Gastrocnemius medialis (tissue), 4 donors: ENCODE measurements around the gene PGA4.

Source experiments
- CTCF ChIP-seq, 5 experiments: fragments of 450-650 bp in 3 of 5; fragments of 200-600 bp in 2 of 5; sonication (generic) in 2 of 5; IDR thresholded peaks in 4 of 5; conservative IDR thresholded peaks in 1 of 5; 1 replicate in 4 of 5; 2 replicates in 1 of 5; pipeline ENCODE4 v1.5.1; 2016 to 2019; ENCODE audit warnings: antibody characterized with exemption in 5 of 5, mild to moderate bottlenecking in 3 of 5, moderate library complexity in 3 of 5
- POLR2A ChIP-seq, 2 donors: fragments of 450-650 bp; IDR thresholded peaks; one replicate each; pipeline ENCODE4 v1.6.1; 2017; ENCODE audit warnings: antibody characterized with exemption in 2 of 2, mild to moderate bottlenecking in 2 of 2, moderate library complexity in 2 of 2

GRCh38 chr11:61189933-61190332 lies 32.2 kb upstream of the PGA4 start:
- no peak for TF ChIP-seq CTCF (IDR thresholded peaks at IDR 0.05 in 4 of 5, conservative IDR thresholded peaks at IDR 0.05 in 1 of 5)
- no peak for TF ChIP-seq POLR2A (IDR thresholded peaks at IDR 0.05)
